T-cell (primary cell): Measurements from ENCODE around the gene TMEM184A. TPM values are rescaled to one million over a fixed set of nuclear protein-coding genes. Genes with fewer than 3 reads are reported as not detected.

Source experiments
- ATAC-seq, 4 experiments: fragments of 200-7000 bp in 3 of 4; fragments of 150-1000 bp in 1 of 4; cut with Tn5 transposase; replicated peaks in 1 of 4; 1 replicate in 3 of 4; 2 replicates in 1 of 4; pipeline ENCODE4 v1.10.0; 2021; ENCODE audit warnings: moderate library complexity in 3 of 4, mild to moderate bottlenecking in 2 of 4, moderate number of reproducible peaks in 1 of 4
- CTCF ChIA-PET, 2 donors: fragments of 300-600 bp; sonication (Branson Sonifier 250); formaldehyde crosslinking; loops; one replicate each; lab custom pipeline; 2022; ENCODE audit warnings: antibody characterized with exemption in 2 of 2; lab: Charles Lee
- POLR2A ChIA-PET, 2 donors: fragments of 300-600 bp; sonication (Branson Sonifier 250); formaldehyde crosslinking; loops; one replicate each; lab custom pipeline; 2022; ENCODE audit warnings: antibody characterized with exemption in 2 of 2; lab: Charles Lee
- DNase-seq, 35 experiments: peaks; one replicate each; pipeline versions ENCODE4 v3.0.0 to v3.0.0-alpha.2; 2013 to 2023
- H3K27ac ChIP-seq: one replicate; pipeline ENCODE4 v1.5.1; 2013; ENCODE audit warnings: low read length
- H3K27me3 ChIP-seq, 2 experiments: replicated peaks in 1 of 2; 1 replicate in 1 of 2; 2 replicates in 1 of 2; pipeline versions ENCODE4 v1.6.1 to v1.7.0; 2013; ENCODE audit warnings: low read length in 1 of 2, mixed read lengths in 1 of 2; ENCODE audit not compliant: control insufficient read depth in 2 of 2, insufficient read depth in 2 of 2; ENCODE audit errors: extremely low read depth in 1 of 2
- H3K36me3 ChIP-seq, 2 donors: 1 replicate in 1 of 2; 2 replicates in 1 of 2; pipeline versions ENCODE4 v1.6.1 to v1.7.0; 2013; ENCODE audit warnings: low read length in 1 of 2; ENCODE audit not compliant: control insufficient read depth in 2 of 2, insufficient read depth in 1 of 2; ENCODE audit errors: extremely low read depth in 1 of 2
- H3K4me1 ChIP-seq, 2 experiments: 1 replicate in 1 of 2; 2 replicates in 1 of 2; pipeline versions ENCODE4 v1.6.1 to v1.7.0; 2013; ENCODE audit warnings: low read length in 2 of 2, mixed read lengths in 1 of 2; ENCODE audit not compliant: insufficient read depth in 2 of 2, control insufficient read depth in 1 of 2; ENCODE audit errors: extremely low read depth in 1 of 2
- H3K4me3 ChIP-seq, 2 donors: 1 replicate in 1 of 2; 2 replicates in 1 of 2; pipeline versions ENCODE4 v1.5.1 to v1.7.0; 2013; ENCODE audit warnings: mild to moderate bottlenecking in 2 of 2, low read length in 1 of 2, moderate library complexity in 1 of 2; ENCODE audit not compliant: control insufficient read depth in 1 of 2; ENCODE audit errors: extremely low read depth in 1 of 2
- H3K9me3 ChIP-seq: 2 replicates; pipeline ENCODE4 v1.7.0; 2013
- H3K27ac Mint-ChIP-seq, 2 donors: one replicate each; pipeline ENCODE4 v1.8.0; 2020 to 2021; ENCODE audit warnings: mild to moderate bottlenecking in 2 of 2, mixed read lengths in 2 of 2
- H3K27me3 Mint-ChIP-seq, 2 donors: one replicate each; pipeline ENCODE4 v1.8.0; 2021 to 2022; ENCODE audit warnings: mixed read lengths in 2 of 2
- H3K36me3 Mint-ChIP-seq: one replicate; pipeline ENCODE4 v1.8.0; 2021; ENCODE audit warnings: mixed read lengths
- H3K4me1 Mint-ChIP-seq, 3 donors: one replicate each; pipeline ENCODE4 v1.8.0; 2020 to 2022; ENCODE audit warnings: mixed read lengths in 3 of 3, mild to moderate bottlenecking in 1 of 3
- H3K4me3 Mint-ChIP-seq, 3 donors: one replicate each; pipeline ENCODE4 v1.8.0; 2020 to 2022; ENCODE audit warnings: mild to moderate bottlenecking in 3 of 3, mixed read lengths in 3 of 3, moderate library complexity in 3 of 3
- H3K9me3 Mint-ChIP-seq, 3 donors: one replicate each; pipeline ENCODE4 v1.8.0; 2020 to 2022; ENCODE audit warnings: mixed read lengths in 3 of 3
- WGBS: methylation state at CpG from one replicate; pipeline ENCODE4 v1.1.5; 2013; ENCODE audit warnings: missing lambda C conversion rate; ENCODE audit not compliant: insufficient coverage; 5-methylcytosine and 5-hydroxymethylcytosine counted together
- total RNA-seq, 35 experiments: library from RNA in 6 of 35; stranded (reverse) in 6 of 35; fragments of 120-200 nt in 1 of 35; gene quantifications; one replicate each; pipeline versions ENCODE4 v1.2.1 to v1.2.4 and lab custom pipeline; 2013 to 2026

The TMEM184A gene
- total RNA-seq, 5 donors from 2014 or later (not counting 1 experiment from before 2014, with no cell fraction given) = 0.18 to 0.38 (median 0.33) TPM; not detected in 2

DNA sequence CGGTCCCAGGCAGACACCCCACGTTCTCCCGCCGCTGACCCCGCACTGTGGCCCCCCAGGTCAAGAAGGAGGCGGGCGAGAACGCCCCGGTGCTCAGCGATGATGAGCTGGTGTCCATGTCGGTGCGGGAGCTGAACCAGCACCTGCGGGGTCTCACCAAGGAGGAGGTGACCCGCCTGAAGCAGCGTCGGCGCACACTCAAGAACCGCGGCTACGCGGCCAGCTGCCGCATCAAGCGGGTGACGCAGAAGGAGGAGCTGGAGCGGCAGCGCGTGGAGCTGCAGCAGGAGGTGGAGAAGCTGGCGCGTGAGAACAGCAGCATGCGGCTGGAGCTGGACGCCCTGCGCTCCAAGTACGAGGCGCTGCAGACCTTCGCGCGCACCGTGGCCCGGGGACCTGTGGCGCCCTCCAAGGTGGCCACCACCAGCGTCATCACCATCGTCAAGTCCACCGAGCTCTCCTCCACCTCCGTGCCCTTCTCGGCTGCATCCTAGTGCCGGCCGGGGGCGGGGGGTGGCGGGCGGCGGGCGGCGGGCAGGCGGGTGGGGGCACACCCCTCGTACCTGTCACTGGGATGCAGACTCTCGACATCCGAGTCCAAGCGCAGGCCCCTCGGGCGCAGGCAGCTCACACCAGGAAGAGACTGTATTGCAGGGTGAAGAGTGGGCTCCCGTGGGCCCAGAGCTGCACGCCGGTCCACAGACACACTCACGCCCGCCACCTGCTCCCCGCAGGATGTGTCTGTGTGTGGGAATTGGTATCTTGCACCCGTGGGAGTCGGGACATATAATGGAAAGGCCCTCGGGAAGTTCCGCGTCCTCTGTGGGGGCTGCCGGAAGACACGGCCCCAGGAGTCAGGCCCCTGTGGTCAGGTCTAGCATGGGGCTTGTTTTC is 15.9 kb downstream of the TMEM184A start:
- Mint-ChIP-seq H3K9me3 (no peaks in the 10 kb centered on the region), H3K4me1 (peaks cover 0 to 8% (median 7%) of the 10 kb centered on the region in 3 donors), H3K27me3 (no peaks in the 10 kb centered on the region), H3K36me3 (peaks cover 17% of the 10 kb centered on the region), H3K27ac (no peak overlapping the region), H3K4me3 (no peak overlapping the region)
- 96% methylated on average over 56 of the region's 73 CpGs for WGBS
- ChIA-PET CTCF (interaction anchor here in 1 of 2 donors (0.5 kb wide), 1 partner anchor 29 kb away, joined by 3 read pairs; no protein-coding TSS in a partner anchor), POLR2A (no interaction called here)
- Histone ChIP-seq H3K4me3 (no peak overlapping the region), H3K36me3 (peaks cover 25 to 54% of the 10 kb centered on the region in 2 donors), H3K27ac (no peak overlapping the region), H3K27me3 (no peaks in the 10 kb centered on the region), H3K4me1 (peaks cover 0 to 12% of the 10 kb centered on the region in 2 experiments), H3K9me3 (no peaks in the 10 kb centered on the region)
- ATAC-seq = no peak
- no peak for DNase-seq

DNA sequence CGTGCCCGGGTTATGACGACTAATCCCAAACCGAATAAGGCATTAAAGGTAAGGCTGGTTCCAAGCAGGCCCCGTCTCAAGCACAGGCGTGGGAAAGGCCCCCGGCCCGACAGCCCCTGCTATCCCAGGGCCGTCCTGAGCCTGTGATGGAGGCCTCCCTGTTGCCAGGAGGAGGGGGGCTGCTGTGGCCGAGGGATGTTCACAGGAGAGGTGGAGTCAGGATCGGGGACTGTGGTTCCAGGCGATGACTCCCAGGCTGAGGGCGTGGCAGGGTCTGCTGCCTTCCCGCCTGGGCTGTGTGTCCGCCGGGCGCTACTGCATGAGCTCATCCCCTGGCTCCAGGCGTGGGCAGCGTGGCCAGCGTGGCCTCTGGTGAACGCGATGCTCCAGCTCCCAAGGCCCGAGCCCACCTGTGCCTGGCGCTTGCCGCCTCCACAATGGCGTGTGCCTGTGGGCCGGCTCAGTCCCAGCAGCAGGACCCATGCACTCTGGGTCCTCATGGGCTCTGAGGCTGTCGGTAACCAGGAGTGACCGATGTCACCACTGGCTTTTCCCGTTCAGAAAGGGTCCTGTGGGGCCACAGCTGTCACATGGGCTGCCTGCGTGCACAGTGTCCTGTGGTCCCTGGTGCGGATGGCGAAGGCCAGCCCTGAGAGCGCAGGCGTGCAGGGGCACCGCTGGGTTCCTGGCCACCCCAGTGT is 16.7 kb downstream of the TMEM184A start:
- Mint-ChIP-seq H3K36me3 (peaks cover 17% of the 10 kb centered on the region), H3K4me3 (no peak overlapping the region), H3K4me1 (peaks cover 0 to 12% (median 11%) of the 10 kb centered on the region in 3 donors), H3K27ac (no peak overlapping the region), H3K27me3 (no peaks in the 10 kb centered on the region), H3K9me3 (no peaks in the 10 kb centered on the region)
- H3K4me3 ChIP-seq = no peak overlapping the region
- CTCF ChIA-PET = no interaction called here
- no peaks in the 10 kb centered on the region for H3K27me3 ChIP-seq
- ATAC-seq = no peak
- 90% methylated on average over 32 of the region's 36 CpGs for WGBS
- no peaks in the 10 kb centered on the region for H3K9me3 ChIP-seq
- H3K27ac ChIP-seq = no peak overlapping the region
- peaks cover 25 to 54% of the 10 kb centered on the region in 2 donors for H3K36me3 ChIP-seq
- POLR2A ChIA-PET = no interaction called here
- H3K4me1 ChIP-seq = peaks cover 0 to 18% of the 10 kb centered on the region in 2 experiments
- no peak for DNase-seq

DNA sequence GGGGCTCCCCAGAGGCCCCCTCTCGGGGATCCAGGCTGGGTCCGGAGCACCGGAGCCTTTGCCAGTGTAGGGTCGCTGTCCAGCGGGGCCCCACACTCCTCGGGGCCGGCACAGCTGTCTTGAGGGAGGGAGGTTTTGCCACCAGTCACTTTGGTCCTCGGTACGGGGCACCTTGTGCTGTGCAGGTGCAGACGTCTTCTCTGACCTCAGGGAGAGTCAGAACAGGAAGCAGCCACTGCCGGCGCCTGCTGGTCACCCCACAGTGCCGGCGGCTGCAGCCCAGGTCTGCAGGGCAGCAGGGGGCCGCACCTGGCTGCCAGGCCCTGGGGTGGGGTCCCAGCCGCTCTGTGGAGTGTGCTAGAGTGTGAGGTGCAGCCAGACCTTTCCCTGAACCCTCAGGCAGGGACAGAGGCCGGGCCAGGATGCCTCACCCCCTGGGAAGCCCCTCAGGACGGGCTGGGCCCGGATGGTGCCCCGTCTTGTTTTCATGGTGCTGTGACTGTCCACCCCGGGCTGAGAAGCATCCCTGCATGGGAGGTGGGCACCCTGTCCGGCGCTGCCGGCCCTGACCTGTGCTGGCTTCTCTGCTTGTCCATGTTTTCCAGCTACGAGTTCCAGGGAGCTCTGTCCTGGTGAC is 17.3 kb downstream of the TMEM184A start:
- H3K4me1 ChIP-seq = peaks cover 0 to 24% of the 10 kb centered on the region in 2 experiments
- peaks cover 25 to 50% of the 10 kb centered on the region in 2 donors for H3K36me3 ChIP-seq
- H3K27ac ChIP-seq = no peak overlapping the region
- no peaks in the 10 kb centered on the region for H3K27me3 Mint-ChIP-seq
- WGBS = 84% methylated on average over 21 of the region's 25 CpGs
- no peak overlapping the region for H3K4me3 Mint-ChIP-seq
- H3K9me3 ChIP-seq = no peaks in the 10 kb centered on the region
- no peak overlapping the region for H3K4me3 ChIP-seq
- POLR2A ChIA-PET = no interaction called here
- H3K27me3 ChIP-seq = no peaks in the 10 kb centered on the region
- no peak overlapping the region for H3K27ac Mint-ChIP-seq
- DNase-seq = no peak
- H3K9me3 Mint-ChIP-seq = no peaks in the 10 kb centered on the region
- no peak for ATAC-seq
- peaks cover 17% of the 10 kb centered on the region for H3K36me3 Mint-ChIP-seq
- CTCF ChIA-PET = no interaction called here
- H3K4me1 Mint-ChIP-seq = peaks cover 3 to 17% (median 17%) of the 10 kb centered on the region in 3 donors

DNA sequence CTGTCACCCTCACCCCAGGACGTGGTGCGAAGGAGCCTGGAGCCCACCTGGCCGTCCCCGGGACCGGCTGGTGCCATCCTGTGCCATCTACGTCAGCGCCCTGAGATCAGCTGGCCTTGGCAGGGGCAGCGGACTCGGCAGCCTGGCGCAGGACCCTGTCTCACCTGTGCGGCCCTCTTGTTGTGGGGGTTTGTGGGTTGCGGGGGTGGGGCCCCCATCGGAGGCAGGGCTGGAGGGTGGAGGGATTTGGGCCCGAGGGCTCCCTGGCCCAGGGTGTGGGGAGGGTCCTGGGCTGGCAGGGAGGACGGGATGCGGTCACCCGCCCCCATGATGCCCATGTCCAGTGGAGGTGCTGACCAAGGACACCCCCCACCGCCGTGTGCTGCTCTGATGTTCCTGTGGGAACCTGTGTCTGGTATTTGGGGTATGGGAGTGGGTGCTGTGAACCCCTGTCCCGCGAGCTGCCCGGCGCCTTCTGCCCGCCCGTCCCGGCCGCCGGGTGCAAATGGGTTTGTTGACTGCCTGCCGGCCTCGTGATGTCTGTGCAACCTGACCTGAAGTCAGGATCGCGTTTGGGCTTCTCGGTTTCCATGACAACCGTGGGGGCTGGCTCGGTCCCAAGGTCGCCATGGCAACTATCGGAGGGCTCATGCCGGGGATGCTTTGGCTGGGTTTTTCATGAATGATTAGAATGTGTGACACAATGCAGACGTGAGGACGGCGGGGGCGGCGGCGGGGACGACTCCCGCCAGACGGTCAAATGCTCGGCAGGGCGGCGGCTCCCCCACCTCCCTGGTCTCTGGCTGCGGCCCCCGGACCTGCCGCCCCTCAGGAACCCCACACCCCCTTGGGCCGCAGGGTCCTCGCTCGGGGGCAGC is 18.2 kb downstream of the TMEM184A start:
- Mint-ChIP-seq H3K27me3 (no peaks in the 10 kb centered on the region), H3K27ac (no peak overlapping the region), H3K4me1 (peaks cover 12 to 26% (median 26%) of the 10 kb centered on the region in 3 donors), H3K4me3 (no peak overlapping the region), H3K36me3 (peaks cover 15% of the 10 kb centered on the region), H3K9me3 (no peaks in the 10 kb centered on the region)
- no peak for ATAC-seq
- no peak overlapping the region for H3K27ac ChIP-seq
- H3K4me3 ChIP-seq = no peak overlapping the region
- POLR2A ChIA-PET = no interaction called here
- 91% methylated on average over 23 of the region's 56 CpGs for WGBS
- H3K9me3 ChIP-seq = no peaks in the 10 kb centered on the region
- DNase-seq = peak in 1 of 35 experiments; percentile 28
- peaks cover 23 to 44% of the 10 kb centered on the region in 2 donors for H3K36me3 ChIP-seq
- H3K4me1 ChIP-seq = peaks cover 3 to 33% of the 10 kb centered on the region in 2 experiments
- CTCF ChIA-PET = no interaction called here
- no peaks in the 10 kb centered on the region for H3K27me3 ChIP-seq

DNA sequence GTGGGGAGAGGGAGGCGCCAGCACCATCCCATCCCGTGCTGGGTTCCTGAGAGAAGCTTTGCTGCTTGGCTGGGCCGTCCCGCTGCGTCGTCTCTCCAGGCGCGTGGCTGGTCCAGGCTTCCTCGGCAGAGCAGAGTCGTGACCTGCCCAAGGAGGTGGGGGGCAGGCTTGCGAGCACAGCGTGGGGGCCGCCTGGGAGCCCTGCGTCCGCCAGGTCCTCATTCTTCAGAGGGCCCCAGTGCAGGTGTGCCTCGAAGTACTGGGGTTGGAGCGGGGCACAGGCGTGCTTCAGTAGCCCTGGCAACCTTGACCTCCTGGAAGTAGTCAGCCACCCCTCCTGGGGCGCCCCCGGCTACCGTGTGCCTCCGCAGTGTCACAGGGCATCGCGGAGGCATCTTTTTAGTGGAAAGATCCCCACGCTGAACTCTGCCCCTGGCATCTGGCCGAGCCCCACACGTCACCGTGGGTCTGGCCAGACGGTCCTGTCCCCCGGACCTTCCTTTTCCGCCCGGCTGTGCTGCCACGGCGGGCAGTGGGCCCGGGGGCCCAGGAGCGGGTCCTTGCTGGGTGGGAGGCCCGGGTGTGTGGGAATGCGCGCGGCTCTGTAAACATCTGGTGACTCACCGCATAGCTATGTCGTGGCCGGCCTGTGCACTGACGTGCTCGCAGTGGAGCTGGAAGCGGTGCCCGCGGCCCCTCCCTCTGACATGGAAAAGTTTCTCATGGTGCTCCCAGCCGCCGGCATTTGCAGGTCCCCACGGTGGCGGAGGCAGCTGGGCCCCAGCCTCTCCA is 19.1 kb downstream of the TMEM184A start:
- ChIA-PET POLR2A (no interaction called here), CTCF (no interaction called here)
- H3K36me3 ChIP-seq = peaks cover 18 to 39% of the 10 kb centered on the region in 2 donors
- H3K27me3 ChIP-seq = no peaks in the 10 kb centered on the region
- Mint-ChIP-seq H3K4me3 (no peak overlapping the region), H3K36me3 (peaks cover 6% of the 10 kb centered on the region), H3K4me1 (peaks cover 20 to 34% (median 32%) of the 10 kb centered on the region in 3 donors), H3K27ac (peak overlapping the region in 1 of 2 donors; percentile 34), H3K9me3 (no peaks in the 10 kb centered on the region), H3K27me3 (no peaks in the 10 kb centered on the region)
- no peak for DNase-seq
- WGBS = 91% methylated on average over 47 of the region's 52 CpGs
- no peak for ATAC-seq
- no peaks in the 10 kb centered on the region for H3K9me3 ChIP-seq
- no peak overlapping the region for H3K4me3 ChIP-seq
- no peak overlapping the region for H3K27ac ChIP-seq
- peaks cover 7 to 42% of the 10 kb centered on the region in 2 experiments for H3K4me1 ChIP-seq
